ENCODE results near the gene DHX16. TPM values are rescaled to one million over a fixed set of nuclear protein-coding genes. Genes with fewer than 3 reads are reported as not detected.

The DHX16 gene
- total RNA-seq, 1 experiment from 2014 or later: 40.6 TPM

GRCh38 chr6:30651143-30651542 lies 21.7 kb downstream of the DHX16 start:
- no peak for DNase-seq
- H3K9me3 ChIP-seq: no peaks in the 10 kb centered on the region
- Mint-ChIP-seq H3K36me3 (ENCODE audit: insufficient read depth, unreplicated experiment) (peaks cover 63% of the 10 kb centered on the region), H3K4me1 (ENCODE audit: low read depth, unreplicated experiment) (peaks cover 5% of the 10 kb centered on the region), H3K4me3 (ENCODE audit: unreplicated experiment) (no peak overlapping the region), H3K27me3 (ENCODE audit: insufficient read depth, unreplicated experiment) (no peaks in the 10 kb centered on the region), H3K27ac (ENCODE audit: unreplicated experiment) (no peak overlapping the region), H3K9me3 (ENCODE audit: unreplicated experiment) (no peaks in the 10 kb centered on the region)
- POLR2A ChIA-PET: no interaction called here
- BruUV-seq (replicated peaks): no TSS peak
- no peaks in the 10 kb centered on the region for H3K27me3 ChIP-seq (replicated peaks; ENCODE audit: control insufficient read depth, insufficient read depth, low read length)
- intact Hi-C loops (cut with micrococcal nuclease; ENCODE audit: unreplicated experiment): no loop called here
- peaks cover 2% of the 10 kb centered on the region; the same call in 1 of the 2 replicates for H3K36me3 ChIP-seq (ENCODE audit: control insufficient read depth, insufficient read depth, low read length)
- CTCF ChIA-PET: no interaction called here
- H3K4me3 ChIP-seq (ENCODE audit: low read depth, low read length): no peak overlapping the region
- no peaks in the 10 kb centered on the region for H3K4me1 ChIP-seq
- no peak for TF ChIP-seq CTCF (IDR thresholded peaks at IDR 0.05; ENCODE audit: insufficient read depth in 1 of 2, low read depth in 1 of 2, low read length in 1 of 2, severe bottlenecking in 1 of 2, unreplicated experiment in 1 of 2)

GRCh38 chr6:30647242-30648116 lies 25.3 kb downstream of the DHX16 start:
- Histone ChIP-seq H3K9me3 (no peaks in the 10 kb centered on the region), H3K4me1 (no peaks in the 10 kb centered on the region), H3K36me3 (ENCODE audit: control insufficient read depth, insufficient read depth, low read length) (peaks cover 2% of the 10 kb centered on the region; the same call in 1 of the 2 replicates), H3K27me3 (replicated peaks; ENCODE audit: control insufficient read depth, insufficient read depth, low read length) (no peaks in the 10 kb centered on the region), H3K4me3 (ENCODE audit: low read depth, low read length) (peak overlapping the region; percentile 83)
- POLR2A ChIA-PET: interaction anchor here (0.6 to 1.0 kb wide), 2 partner anchors 13 to 70 kb away, joined by 5 to 9 read pairs; partner anchors contain the start of gene MDC1
- DNase-seq: peak; percentile 78 to 88
- Mint-ChIP-seq H3K4me3 (ENCODE audit: unreplicated experiment) (peak overlapping the region; percentile 82), H3K27me3 (ENCODE audit: insufficient read depth, unreplicated experiment) (no peaks in the 10 kb centered on the region), H3K9me3 (ENCODE audit: unreplicated experiment) (no peaks in the 10 kb centered on the region), H3K4me1 (ENCODE audit: low read depth, unreplicated experiment) (peaks cover 12% of the 10 kb centered on the region), H3K36me3 (ENCODE audit: insufficient read depth, unreplicated experiment) (peaks cover 61% of the 10 kb centered on the region), H3K27ac (ENCODE audit: unreplicated experiment) (peak overlapping the region; percentile 67)
- intact Hi-C loops (cut with micrococcal nuclease; ENCODE audit: unreplicated experiment): loop anchor here (1.0 to 2.0 kb wide), 3 partner anchors 25 to 75 kb away; partner anchors contain the start of genes DHX16, MRPS18B and PPP1R10
- no peak for TF ChIP-seq CTCF (IDR thresholded peaks at IDR 0.05; ENCODE audit: insufficient read depth in 1 of 2, low read depth in 1 of 2, low read length in 1 of 2, severe bottlenecking in 1 of 2, unreplicated experiment in 1 of 2)
- CTCF ChIA-PET: no interaction called here
- BruUV-seq (replicated peaks): no TSS peak

DNA sequence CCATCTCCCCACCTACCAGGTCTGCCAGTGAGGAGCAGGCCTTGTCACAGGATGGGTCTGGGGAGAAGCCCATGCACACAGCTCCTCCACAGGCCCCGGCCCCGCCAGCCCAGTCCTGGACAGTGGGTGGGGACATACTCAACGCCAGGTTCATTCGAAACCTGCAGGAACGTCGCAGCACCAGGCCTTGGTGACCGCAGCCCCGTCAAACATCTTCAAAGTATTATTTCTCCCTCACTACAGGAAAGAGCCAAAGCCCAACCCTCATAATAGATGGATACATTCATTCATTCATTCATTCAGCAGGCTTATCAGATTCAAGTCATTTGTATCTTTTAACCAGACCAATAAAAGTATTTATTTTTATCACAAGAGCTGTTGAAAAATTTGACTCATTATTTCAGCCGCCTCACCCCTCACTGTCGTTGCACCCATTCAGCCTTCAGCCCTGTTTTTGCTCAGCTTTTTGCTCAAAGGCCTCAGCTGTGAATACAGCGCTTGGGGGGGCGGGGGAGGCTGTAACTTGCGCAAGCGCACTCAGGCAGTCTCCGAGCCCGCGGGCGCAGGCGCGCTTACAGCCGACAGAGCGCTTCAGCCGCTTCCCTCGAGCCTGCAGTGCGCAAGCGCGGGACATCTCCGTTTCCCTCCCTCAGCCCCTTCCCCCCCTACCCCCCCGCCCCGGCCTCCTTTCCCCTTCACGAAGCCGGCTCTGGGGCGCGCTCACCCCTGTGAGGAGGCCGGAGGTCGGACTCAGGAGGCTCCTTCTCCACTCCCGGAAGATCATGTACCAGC lies 26.2 kb downstream of the DHX16 start, which contains the start of gene C6orf136:
TSS of gene C6orf136 (plus strand) at position 684 of the 792 bp plus-strand sequence. CDS start at position 783, 99 bp downstream.
- CTCF ChIA-PET: interaction anchor here (0.6 kb wide), 3 partner anchors 16 to 176 kb away, joined by 3 to 5 read pairs (median 4); no protein-coding TSS in a partner anchor
- DNase-seq: peak; percentile 91 to 93
- Mint-ChIP-seq H3K4me1 (ENCODE audit: low read depth, unreplicated experiment) (peaks cover 16% of the 10 kb centered on the region), H3K36me3 (ENCODE audit: insufficient read depth, unreplicated experiment) (peaks cover 53% of the 10 kb centered on the region), H3K27ac (ENCODE audit: unreplicated experiment) (peak within 1 kb of the TSS; percentile 67), H3K27me3 (ENCODE audit: insufficient read depth, unreplicated experiment) (no peaks in the 10 kb centered on the region), H3K9me3 (ENCODE audit: unreplicated experiment) (no peaks in the 10 kb centered on the region), H3K4me3 (ENCODE audit: unreplicated experiment) (peak within 1 kb of the TSS; percentile 82)
- Histone ChIP-seq H3K4me1 (no peaks in the 10 kb centered on the region), H3K36me3 (ENCODE audit: control insufficient read depth, insufficient read depth, low read length) (peaks cover 2% of the 10 kb centered on the region), H3K9me3 (no peaks in the 10 kb centered on the region), H3K27me3 (replicated peaks; ENCODE audit: control insufficient read depth, insufficient read depth, low read length) (no peaks in the 10 kb centered on the region), H3K4me3 (ENCODE audit: low read depth, low read length) (peak within 1 kb of the TSS; percentile 83)
- BruUV-seq (replicated peaks): TSS peak; percentile 66
- POLR2A ChIA-PET: interaction anchor here (0.6 to 1.1 kb wide), 6 partner anchors 19 to 77 kb away, joined by 3 to 9 read pairs (median 3); partner anchors contain the start of genes ABCF1 and MDC1
- no peak for TF ChIP-seq CTCF (IDR thresholded peaks at IDR 0.05; ENCODE audit: insufficient read depth in 1 of 2, low read depth in 1 of 2, low read length in 1 of 2, severe bottlenecking in 1 of 2, unreplicated experiment in 1 of 2)
- intact Hi-C loops (cut with micrococcal nuclease; ENCODE audit: unreplicated experiment): loop anchor here (1.0 to 2.0 kb wide), 3 partner anchors 26 to 76 kb away; partner anchors contain the start of genes DHX16, MRPS18B and PPP1R10

Measured in Caco-2 (cell line).